Measurements from ENCODE around the gene KAZN.

The KAZN gene

GRCh38 chr1:15155888-15156741 is 557.6 kb downstream of the KAZN start:
- Histone ChIP-seq H3K27ac (ENCODE audit: low read depth, low read length) (no peak overlapping the region), H3K4me3 (ENCODE audit: low read depth, low read length) (peak overlapping the region; percentile 31), H3K36me3 (ENCODE audit: insufficient read depth, low read length) (no peaks in the 10 kb centered on the region), H2AFZ (ENCODE audit: low read length, unreplicated experiment) (no peak overlapping the region), H3K27me3 (ENCODE audit: insufficient read depth, low read length) (peaks cover 10% of the 10 kb centered on the region; the same call in 1 of the 2 replicates), H3K4me1 (ENCODE audit: control insufficient read depth, insufficient read depth, low read length, unreplicated experiment) (peaks cover 22% of the 10 kb centered on the region), H3K79me2 (ENCODE audit: control insufficient read depth, insufficient read depth, low read length, unreplicated experiment) (peaks cover 35% of the 10 kb centered on the region)

DNA sequence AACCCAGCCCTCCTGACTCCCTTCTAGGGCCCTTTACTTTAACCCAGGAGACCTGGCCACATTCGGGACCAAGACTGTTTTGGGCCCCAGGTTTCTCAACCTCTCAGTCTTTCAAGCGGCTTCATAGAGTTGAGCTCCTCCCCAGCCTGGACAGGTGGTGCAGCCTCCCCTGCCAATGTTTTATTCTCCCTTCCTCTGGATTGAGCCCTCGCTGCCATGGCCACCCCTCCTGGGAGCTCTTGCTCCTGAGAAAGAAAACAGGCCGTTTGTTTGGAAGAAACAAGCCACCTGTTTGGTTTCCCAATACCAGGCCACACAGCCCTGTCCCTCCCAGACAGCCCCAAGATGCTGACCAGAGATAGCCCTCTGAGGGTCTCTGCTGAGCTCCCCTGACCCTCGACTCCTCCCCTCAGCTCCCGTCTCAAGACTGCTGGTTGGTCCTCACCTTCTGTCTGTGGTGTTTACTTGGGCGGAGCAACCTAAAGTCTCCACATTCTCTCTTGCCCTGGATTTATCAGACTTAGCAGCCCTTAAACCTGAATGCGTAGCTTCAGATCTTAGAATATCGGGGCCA is 558.4 kb downstream of the KAZN start:
- no peaks in the 10 kb centered on the region for H3K36me3 ChIP-seq (ENCODE audit: insufficient read depth, low read length)
- H3K27me3 ChIP-seq (ENCODE audit: insufficient read depth, low read length), result peaks cover 2% of the 10 kb centered on the region; the same call in 1 of the 2 replicates
- peak overlapping the region; percentile 31; the same call in 1 of the 2 replicates for H3K4me3 ChIP-seq (ENCODE audit: low read depth, low read length)
- H3K79me2 ChIP-seq (ENCODE audit: control insufficient read depth, insufficient read depth, low read length, unreplicated experiment), result peaks cover 35% of the 10 kb centered on the region
- no peak overlapping the region for H2AFZ ChIP-seq (ENCODE audit: low read length, unreplicated experiment)
- H3K4me1 ChIP-seq (ENCODE audit: control insufficient read depth, insufficient read depth, low read length, unreplicated experiment), result peaks cover 22% of the 10 kb centered on the region
- no peak overlapping the region for H3K27ac ChIP-seq (ENCODE audit: low read depth, low read length)

GRCh38 chr1:15157524-15158399 is 559.3 kb downstream of the KAZN start:
- peaks cover 22% of the 10 kb centered on the region for H3K4me1 ChIP-seq (ENCODE audit: control insufficient read depth, insufficient read depth, low read length, unreplicated experiment)
- H3K79me2 ChIP-seq (ENCODE audit: control insufficient read depth, insufficient read depth, low read length, unreplicated experiment), result peaks cover 35% of the 10 kb centered on the region
- no peak overlapping the region for H3K4me3 ChIP-seq (ENCODE audit: low read depth, low read length)
- H3K27ac ChIP-seq (ENCODE audit: low read depth, low read length), result peak overlapping the region; percentile 76; the same call in 1 of the 2 replicates
- no peaks in the 10 kb centered on the region for H3K36me3 ChIP-seq (ENCODE audit: insufficient read depth, low read length)
- no peak overlapping the region for H2AFZ ChIP-seq (ENCODE audit: low read length, unreplicated experiment)
- no peaks in the 10 kb centered on the region for H3K27me3 ChIP-seq (ENCODE audit: insufficient read depth, low read length)

GRCh38 chr1:15158506-15159165 is 560.2 kb downstream of the KAZN start:
- H3K27ac ChIP-seq (ENCODE audit: low read depth, low read length), result peak overlapping the region; percentile 76
- peak overlapping the region; percentile 48 for H3K4me3 ChIP-seq (ENCODE audit: low read depth, low read length)
- peaks cover 22% of the 10 kb centered on the region for H3K4me1 ChIP-seq (ENCODE audit: control insufficient read depth, insufficient read depth, low read length, unreplicated experiment)
- peaks cover 37% of the 10 kb centered on the region for H3K79me2 ChIP-seq (ENCODE audit: control insufficient read depth, insufficient read depth, low read length, unreplicated experiment)
- H3K27me3 ChIP-seq (ENCODE audit: insufficient read depth, low read length), result no peaks in the 10 kb centered on the region
- no peaks in the 10 kb centered on the region for H3K36me3 ChIP-seq (ENCODE audit: insufficient read depth, low read length)
- H2AFZ ChIP-seq (ENCODE audit: low read length, unreplicated experiment), result peak overlapping the region; percentile 7

- no peaks in the 10 kb centered on the region for H3K36me3 ChIP-seq (ENCODE audit: insufficient read depth, low read length)
- no peaks in the 10 kb centered on the region for H3K27me3 ChIP-seq (ENCODE audit: insufficient read depth, low read length)
- peaks cover 36% of the 10 kb centered on the region for H3K79me2 ChIP-seq (ENCODE audit: control insufficient read depth, insufficient read depth, low read length, unreplicated experiment)
- peak overlapping the region; percentile 48; the same call in 1 of the 2 replicates for H3K4me3 ChIP-seq (ENCODE audit: low read depth, low read length)
- H3K27ac ChIP-seq (ENCODE audit: low read depth, low read length), result peak overlapping the region; percentile 76; the same call in 1 of the 2 replicates
- no peak overlapping the region for H2AFZ ChIP-seq (ENCODE audit: low read length, unreplicated experiment)
- H3K4me1 ChIP-seq (ENCODE audit: control insufficient read depth, insufficient read depth, low read length, unreplicated experiment), result peaks cover 22% of the 10 kb centered on the region
These were observed 560.7 kb downstream of the KAZN start for GRCh38 chr1:15159166-15159555.

GRCh38 chr1:15160626-15161025 is 562.1 kb downstream of the KAZN start:
- H3K4me1 ChIP-seq (ENCODE audit: control insufficient read depth, insufficient read depth, low read length, unreplicated experiment), result peaks cover 21% of the 10 kb centered on the region

DNA sequence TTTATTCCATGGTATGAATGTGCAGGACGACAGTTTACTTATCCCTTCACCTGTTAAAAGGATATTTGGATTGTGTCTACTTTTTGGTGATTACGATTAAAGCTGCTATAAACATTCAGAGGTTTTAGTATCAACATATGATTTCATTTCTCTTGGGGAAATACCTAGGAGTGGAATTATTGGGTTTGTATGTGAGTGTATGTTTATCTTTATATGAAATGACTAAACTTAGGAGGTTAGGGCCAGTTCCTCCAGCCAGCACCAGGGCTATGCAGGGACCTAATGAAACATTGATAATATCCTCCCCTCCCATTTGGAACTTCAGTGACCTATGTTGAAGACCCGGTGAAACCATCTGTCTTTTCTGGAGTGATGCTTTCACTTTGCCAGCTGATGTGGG is 568.9 kb downstream of the KAZN start:
- Histone ChIP-seq H2AFZ (ENCODE audit: low read length, unreplicated experiment) (no peak overlapping the region), H3K4me3 (ENCODE audit: low read depth, low read length) (no peak overlapping the region), H3K27ac (ENCODE audit: low read depth, low read length) (peak overlapping the region; percentile 77; the same call in 1 of the 2 replicates), H3K36me3 (ENCODE audit: insufficient read depth, low read length) (no peaks in the 10 kb centered on the region), H3K27me3 (ENCODE audit: insufficient read depth, low read length) (no peaks in the 10 kb centered on the region), H3K79me2 (ENCODE audit: control insufficient read depth, insufficient read depth, low read length, unreplicated experiment) (peaks cover 9% of the 10 kb centered on the region), H3K4me1 (ENCODE audit: control insufficient read depth, insufficient read depth, low read length, unreplicated experiment) (peaks cover 33% of the 10 kb centered on the region)

More at GRCh38 chr1:15160626-15161025, 562.1 kb downstream of the KAZN start:
- H3K27me3 ChIP-seq (ENCODE audit: insufficient read depth, low read length), result no peaks in the 10 kb centered on the region
- H3K4me3 ChIP-seq (ENCODE audit: low read depth, low read length), result no peak overlapping the region
- peaks cover 27% of the 10 kb centered on the region for H3K79me2 ChIP-seq (ENCODE audit: control insufficient read depth, insufficient read depth, low read length, unreplicated experiment)
- no peaks in the 10 kb centered on the region for H3K36me3 ChIP-seq (ENCODE audit: insufficient read depth, low read length)
- H2AFZ ChIP-seq (ENCODE audit: low read length, unreplicated experiment), result no peak overlapping the region
- no peak overlapping the region for H3K27ac ChIP-seq (ENCODE audit: low read depth, low read length)

All from ACC112 (cell line).